Measurements from ENCODE around the gene GH1.
"Not testable (repeated sequence)": the region's sequence is repeated elsewhere in the genome, so short reads cannot be mapped to it uniquely, and the experiment has no call there.

The GH1 gene

DNA sequence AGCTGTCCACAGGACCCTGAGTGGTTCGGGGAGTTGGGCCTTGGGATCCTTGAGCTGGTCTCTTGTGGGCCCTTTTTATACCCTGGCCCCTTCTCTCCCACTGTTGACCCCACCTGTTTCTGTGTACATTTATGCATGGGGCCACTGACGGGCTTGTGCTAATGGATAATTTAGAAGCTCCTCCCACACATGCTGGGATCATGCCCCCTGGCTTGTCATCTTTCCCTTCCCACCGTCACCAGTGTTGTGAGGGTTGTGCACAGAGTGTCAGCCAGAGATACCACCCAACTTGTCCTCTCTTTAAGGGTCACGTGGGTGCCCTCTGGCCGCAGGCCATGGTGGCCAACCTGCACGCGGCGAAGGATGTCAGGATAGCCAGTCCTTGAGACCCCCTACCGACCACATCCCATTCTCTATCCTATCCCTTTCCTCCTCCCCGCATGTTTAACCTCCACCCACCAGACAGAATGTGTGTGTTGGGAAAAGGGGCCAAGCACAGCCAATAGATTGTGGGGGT is at the start of gene GH1:
GH1 (minus strand) TSS at position 51 of the 517 bp plus-strand sequence. CDS start 63 bp downstream, outside the sequence.
- not testable (repeated sequence) for H3K4me3 ChIP-seq (ENCODE audit: low read depth, low read length)

DNA sequence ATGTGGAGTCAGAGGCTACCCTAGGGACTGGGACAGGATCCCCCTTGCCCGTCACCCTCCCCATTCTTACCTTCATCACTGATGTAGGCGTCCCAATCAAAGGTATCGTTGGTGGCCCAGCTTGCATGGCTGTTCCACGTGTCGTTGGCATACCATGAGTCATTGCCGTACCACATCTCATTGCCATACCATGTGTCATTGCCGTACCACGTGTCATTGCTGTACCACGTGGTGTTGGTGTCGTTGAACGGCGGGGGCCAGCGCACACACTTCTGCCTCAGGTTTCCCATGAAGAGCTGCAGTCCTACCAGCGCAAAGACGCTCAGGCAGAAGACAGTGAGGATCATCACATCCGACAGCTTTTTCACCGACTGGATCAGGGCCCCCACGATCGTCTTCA is 49.3 kb upstream of the GH1 start:
- TF ChIP-seq, protein P1, sequence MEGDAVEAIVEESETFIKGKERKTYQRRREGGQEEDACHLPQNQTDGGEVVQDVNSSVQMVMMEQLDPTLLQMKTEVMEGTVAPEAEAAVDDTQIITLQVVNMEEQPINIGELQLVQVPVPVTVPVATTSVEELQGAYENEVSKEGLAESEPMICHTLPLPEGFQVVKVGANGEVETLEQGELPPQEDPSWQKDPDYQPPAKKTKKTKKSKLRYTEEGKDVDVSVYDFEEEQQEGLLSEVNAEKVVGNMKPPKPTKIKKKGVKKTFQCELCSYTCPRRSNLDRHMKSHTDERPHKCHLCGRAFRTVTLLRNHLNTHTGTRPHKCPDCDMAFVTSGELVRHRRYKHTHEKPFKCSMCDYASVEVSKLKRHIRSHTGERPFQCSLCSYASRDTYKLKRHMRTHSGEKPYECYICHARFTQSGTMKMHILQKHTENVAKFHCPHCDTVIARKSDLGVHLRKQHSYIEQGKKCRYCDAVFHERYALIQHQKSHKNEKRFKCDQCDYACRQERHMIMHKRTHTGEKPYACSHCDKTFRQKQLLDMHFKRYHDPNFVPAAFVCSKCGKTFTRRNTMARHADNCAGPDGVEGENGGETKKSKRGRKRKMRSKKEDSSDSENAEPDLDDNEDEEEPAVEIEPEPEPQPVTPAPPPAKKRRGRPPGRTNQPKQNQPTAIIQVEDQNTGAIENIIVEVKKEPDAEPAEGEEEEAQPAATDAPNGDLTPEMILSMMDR (IDR thresholded peaks at IDR 0.05; ENCODE audit: low read depth, low read length), result no peak
- no peak overlapping the region for H3K4me3 ChIP-seq (ENCODE audit: low read depth, low read length)

DNA sequence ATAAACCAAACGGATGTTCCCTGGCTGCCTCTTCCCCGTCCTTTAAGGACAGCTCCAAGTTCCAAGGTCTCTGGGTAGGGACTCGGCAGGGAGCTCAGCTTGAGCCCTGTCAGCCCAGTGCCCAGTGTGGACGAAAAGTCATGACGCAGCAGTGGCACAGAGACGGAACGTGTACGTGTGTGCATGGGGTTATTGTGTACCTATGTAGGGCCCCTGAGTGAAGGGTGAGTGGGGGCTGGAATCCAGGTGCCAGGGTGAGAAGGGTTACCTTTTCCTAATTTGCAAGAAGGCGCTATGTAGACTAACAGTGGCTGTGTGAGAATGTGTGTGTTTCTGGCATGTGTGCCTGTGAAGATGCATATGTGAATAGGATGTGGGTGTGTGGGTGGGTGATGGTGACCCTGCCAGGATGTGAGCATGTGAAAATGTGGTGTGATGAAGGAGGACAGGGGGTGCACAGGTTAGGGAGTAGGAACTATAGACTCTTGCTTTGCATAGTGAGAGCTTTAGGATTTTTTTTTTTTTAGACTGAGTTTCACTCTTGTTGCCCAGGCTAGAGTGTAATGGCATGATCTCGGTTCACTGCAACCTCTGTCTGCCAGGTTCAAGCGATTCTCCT is 48.1 kb upstream of the GH1 start:
- no peak overlapping the region for H3K4me3 ChIP-seq (ENCODE audit: low read depth, low read length)
- TF ChIP-seq, protein P1 (IDR thresholded peaks at IDR 0.05; ENCODE audit: low read depth, low read length), result no peak

DNA sequence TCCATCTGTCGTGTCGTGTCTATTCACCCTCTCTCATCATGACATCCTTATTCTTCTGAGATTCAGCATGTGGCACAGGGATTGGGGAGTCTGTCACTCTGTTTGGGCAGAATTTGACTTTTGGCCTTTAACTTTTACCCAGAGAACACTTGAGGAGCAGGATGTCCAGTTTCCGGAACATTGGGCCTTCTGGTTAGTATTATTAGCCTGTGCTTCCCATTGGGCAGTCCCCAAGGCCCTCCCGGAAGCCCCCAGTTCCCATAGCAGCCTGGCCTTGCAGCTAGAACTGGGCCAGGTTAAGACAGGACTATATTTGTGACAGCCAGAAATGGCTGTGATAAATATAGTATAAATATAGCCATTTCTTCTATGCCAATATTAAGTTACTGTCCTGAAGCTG is 44.5 kb upstream of the GH1 start:
- TF ChIP-seq, protein P1 (IDR thresholded peaks at IDR 0.05; ENCODE audit: low read depth, low read length), result no peak
- H3K4me3 ChIP-seq (ENCODE audit: low read depth, low read length), result no peak overlapping the region

DNA sequence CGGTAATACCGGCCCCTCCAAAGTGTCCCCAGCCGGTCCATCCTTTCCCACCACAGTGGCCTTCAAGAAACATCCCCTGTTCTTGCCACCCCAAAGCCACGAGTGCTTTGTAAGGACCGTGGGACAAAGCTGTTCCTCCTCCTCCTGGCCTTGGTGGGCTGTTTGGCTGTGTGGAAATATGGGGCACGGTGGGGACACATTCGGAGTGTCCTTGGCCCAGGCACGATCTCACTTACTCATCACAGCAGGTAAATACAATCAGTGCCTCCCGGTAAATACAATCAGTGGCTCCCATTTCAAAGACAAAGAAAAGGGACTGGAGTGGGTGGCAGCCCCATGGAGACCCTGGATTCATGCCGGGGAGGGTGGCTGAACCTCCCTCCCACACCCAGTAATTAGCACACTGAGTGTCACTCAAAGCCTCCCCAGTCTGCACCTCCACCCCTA is 43.7 kb upstream of the GH1 start:
- H3K4me3 ChIP-seq (ENCODE audit: low read depth, low read length), result no peak overlapping the region
- TF ChIP-seq, protein P1 (IDR thresholded peaks at IDR 0.05; ENCODE audit: low read depth, low read length), result no peak

DNA sequence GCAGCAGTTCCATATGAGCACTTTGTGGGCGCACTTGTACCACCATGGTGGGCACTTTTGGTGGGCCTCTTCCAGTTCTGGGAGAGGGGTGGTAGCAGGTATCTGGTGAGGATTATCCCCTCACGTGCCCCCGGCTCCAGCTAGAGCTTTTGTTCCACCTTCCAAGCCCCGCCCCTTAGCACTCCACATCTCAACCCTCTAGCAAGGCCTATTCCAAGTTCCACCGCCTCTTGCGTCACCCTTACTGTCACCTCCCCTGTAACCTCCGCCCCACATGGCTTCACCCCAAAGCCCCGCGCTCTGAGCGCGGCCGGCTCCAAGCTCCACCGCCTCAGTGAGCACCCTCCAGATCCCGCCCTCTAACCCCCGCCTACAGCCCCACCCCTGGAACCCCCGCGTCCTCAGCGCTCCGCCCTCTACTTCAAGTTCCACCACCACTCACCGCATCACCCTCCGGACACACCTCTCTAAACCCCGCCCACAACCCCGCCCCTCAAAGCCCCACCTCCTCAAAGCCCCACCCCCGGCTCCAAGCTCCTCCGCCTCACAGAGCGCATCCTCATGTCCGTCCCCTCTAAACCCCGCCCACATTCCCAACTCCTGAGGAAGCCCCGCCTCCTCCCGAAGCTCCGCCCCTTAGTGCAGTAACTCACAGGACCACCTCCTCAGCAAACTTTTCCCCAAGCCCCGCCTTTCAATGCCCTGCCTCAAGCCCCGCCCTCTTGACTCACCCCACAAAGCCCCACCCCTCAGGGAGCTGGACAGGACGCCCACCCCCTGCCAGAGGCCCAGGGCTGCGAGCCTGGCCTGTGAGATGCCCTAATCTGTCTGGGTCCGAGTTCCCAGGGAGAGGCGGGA is 42.9 kb upstream of the GH1 start:
- no peak overlapping the region for H3K4me3 ChIP-seq (ENCODE audit: low read depth, low read length)
- TF ChIP-seq, protein P1 (IDR thresholded peaks at IDR 0.05; ENCODE audit: low read depth, low read length), result no peak

DNA sequence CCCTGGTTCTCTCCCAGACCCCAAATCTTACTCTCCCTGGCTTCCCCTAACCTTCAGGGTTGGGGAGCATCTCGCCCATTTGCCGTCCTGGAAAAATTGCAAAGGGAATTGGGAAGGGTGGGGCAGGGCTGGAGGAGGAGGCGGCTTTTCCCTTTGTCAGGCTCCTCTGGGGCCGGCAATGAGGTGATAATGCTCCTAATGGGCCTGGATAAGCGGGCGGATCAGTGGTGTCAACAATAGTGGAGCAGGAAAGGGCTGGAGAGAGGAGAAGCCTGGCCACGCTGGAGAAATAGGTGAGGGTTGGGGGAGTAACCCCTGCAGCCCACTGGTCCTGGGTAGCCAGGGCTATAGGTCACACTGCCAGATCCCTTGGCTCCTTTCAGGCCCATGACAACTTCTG is 41.8 kb upstream of the GH1 start:
- TF ChIP-seq, protein P1 (IDR thresholded peaks at IDR 0.05; ENCODE audit: low read depth, low read length), result no peak
- no peak overlapping the region for H3K4me3 ChIP-seq (ENCODE audit: low read depth, low read length)
